ENCODE data around the gene GLP1R.

- TF ChIP-seq CTCF (IDR thresholded peaks at IDR 0.05) (no peak), POLR2A (IDR thresholded peaks at IDR 0.05) (no peak)
Measured at GRCh38 chr6:39076623-39077535, 28.3 kb downstream of the GLP1R start.

Data from suprapubic skin (tissue), 3 donors.